Nephron progenitor cell (in vitro differentiated cells): ENCODE measurements around the gene TMEM80.
"Not testable (repeated sequence)": the region's sequence is repeated elsewhere in the genome, so short reads cannot be mapped to it uniquely, and the experiment has no call there.

ENCODE experiments used
- DNase-seq: peaks from one replicate; pipeline ENCODE4 v3.0.0; 2021
- H3K27ac Mint-ChIP-seq: 2 replicates; pipeline ENCODE4 v1.8.0; 2021; ENCODE audit warnings: mild to moderate bottlenecking, moderate library complexity, mixed read lengths
- H3K27me3 Mint-ChIP-seq: 2 replicates; pipeline ENCODE4 v1.8.0; 2021; ENCODE audit warnings: mild to moderate bottlenecking, low read depth, mixed read lengths; ENCODE audit not compliant: poor library complexity
- H3K36me3 Mint-ChIP-seq: 2 replicates; pipeline ENCODE4 v1.8.0; 2021; ENCODE audit warnings: low read depth, mixed read lengths
- H3K4me1 Mint-ChIP-seq: 2 replicates; pipeline ENCODE4 v1.8.0; 2021; ENCODE audit warnings: mixed read lengths
- H3K4me3 Mint-ChIP-seq: 2 replicates; pipeline ENCODE4 v1.8.0; 2021; ENCODE audit warnings: mild to moderate bottlenecking, moderate library complexity, mixed read lengths
- H3K9me3 Mint-ChIP-seq: 2 replicates; pipeline ENCODE4 v1.8.0; 2021; ENCODE audit warnings: mild to moderate bottlenecking, moderate library complexity, mixed read lengths
- TF ChIP-seq, protein P1 (sequence below): fragments of 200-600 bp; sonication (generic); IDR thresholded peaks from 2 replicates; pipeline ENCODE4 v1.5.0; 2021; ENCODE audit warnings: antibody characterized with exemption

Gene TMEM80

DNA sequence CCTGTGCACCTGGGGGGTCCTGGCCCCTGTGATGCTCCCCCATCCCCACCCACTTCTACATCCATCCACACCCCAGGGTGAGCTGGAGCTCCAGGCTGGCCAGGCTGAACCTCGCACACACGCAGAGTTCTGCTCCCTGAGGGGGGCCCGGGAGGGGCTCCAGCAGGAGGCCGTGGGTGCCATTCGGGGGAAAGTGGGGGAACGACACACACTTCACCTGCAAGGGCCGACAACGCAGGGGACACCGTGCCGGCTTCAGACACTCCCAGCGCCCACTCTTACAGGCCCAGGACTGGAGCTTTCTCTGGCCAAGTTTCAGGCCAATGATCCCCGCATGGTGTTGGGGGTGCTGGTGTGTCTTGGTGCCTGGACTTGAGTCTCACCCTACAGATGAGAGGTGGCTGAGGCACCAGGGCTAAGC, 31.7 kb downstream of the TMEM80 start:
- H3K36me3 Mint-ChIP-seq = no peaks in the 10 kb centered on the region
- H3K27me3 Mint-ChIP-seq = peaks cover 58% of the 10 kb centered on the region
- H3K4me3 Mint-ChIP-seq = no peak overlapping the region
- no peaks in the 10 kb centered on the region for H3K9me3 Mint-ChIP-seq
- TF ChIP-seq, protein P1, sequence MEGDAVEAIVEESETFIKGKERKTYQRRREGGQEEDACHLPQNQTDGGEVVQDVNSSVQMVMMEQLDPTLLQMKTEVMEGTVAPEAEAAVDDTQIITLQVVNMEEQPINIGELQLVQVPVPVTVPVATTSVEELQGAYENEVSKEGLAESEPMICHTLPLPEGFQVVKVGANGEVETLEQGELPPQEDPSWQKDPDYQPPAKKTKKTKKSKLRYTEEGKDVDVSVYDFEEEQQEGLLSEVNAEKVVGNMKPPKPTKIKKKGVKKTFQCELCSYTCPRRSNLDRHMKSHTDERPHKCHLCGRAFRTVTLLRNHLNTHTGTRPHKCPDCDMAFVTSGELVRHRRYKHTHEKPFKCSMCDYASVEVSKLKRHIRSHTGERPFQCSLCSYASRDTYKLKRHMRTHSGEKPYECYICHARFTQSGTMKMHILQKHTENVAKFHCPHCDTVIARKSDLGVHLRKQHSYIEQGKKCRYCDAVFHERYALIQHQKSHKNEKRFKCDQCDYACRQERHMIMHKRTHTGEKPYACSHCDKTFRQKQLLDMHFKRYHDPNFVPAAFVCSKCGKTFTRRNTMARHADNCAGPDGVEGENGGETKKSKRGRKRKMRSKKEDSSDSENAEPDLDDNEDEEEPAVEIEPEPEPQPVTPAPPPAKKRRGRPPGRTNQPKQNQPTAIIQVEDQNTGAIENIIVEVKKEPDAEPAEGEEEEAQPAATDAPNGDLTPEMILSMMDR = no peak
- DNase-seq = no peak
- no peak overlapping the region for H3K27ac Mint-ChIP-seq
- peaks cover 9% of the 10 kb centered on the region for H3K4me1 Mint-ChIP-seq

DNA sequence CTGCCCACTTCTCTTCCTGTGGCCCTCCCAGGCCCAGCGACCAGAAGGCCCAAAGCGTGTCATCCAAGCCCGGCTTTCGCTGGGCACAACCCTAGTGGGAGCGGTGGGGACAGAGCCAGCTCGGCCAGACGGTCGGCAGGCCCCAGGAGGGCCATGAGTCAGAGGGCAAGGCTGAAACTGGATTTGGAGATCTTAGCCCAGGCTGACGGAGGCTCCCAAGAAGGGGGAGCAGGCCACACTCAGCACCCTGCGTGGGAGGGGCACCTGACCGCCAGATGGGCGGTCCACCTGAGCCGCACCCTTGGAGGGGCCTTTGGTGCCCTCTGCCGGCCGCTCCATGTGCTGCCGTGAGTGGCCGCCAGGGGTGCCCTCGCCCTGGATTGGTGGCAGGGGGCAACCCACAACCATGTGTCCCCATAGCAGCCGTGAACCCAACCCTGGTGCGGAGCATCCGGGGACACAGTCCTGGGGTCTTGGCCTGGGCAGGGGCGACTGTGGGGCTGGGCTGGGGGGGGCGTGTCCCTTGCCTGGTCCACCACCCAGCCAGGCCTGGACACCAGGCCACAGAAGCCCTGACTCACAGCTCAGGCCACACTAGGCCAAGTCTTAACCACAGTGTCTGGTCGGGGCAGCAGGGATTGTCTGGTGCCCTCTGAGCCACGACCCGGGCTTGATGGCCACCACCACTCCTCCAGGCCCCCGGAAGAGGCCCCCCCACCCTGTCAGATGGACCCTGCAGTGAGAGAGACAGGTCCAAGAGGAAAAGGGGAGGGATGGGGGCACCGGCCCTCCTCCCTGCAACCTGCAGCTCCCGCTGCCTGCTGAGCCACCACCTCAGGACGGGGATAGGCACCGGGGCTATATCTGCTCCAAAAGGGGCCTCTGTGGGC, 32.5 kb downstream of the TMEM80 start:
- peak; percentile 89 for DNase-seq

DNA sequence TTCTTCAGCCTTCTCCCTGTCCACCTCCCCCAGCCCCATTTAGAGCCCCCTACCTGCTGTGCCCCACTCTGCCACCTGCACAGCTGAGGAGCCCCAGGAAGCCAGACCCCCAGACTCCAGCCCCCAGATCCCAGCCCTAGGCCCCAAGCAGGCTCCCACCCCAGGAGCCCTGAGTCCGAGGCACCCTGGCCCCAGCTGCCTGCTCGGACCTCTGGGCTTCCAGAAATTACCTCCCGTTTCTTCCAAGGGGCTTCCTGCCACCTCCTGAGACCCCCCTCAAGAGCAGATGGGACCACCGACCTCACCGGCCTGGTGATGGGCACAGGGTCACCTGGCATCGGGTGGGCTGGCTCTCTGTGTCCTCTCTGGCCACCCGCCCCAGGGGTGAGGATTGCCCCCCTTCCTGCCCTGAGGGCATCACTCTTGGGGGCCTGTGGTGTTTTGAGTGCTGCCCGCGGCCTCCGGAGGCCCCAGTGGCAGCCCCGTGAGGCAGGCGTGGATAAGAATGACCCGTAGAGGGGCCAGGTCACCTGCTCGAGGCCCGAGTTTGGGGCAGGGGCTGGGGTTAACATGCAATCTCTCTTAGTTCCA, 33.4 kb downstream of the TMEM80 start:
- no peak for DNase-seq
- H3K36me3 Mint-ChIP-seq = no peaks in the 10 kb centered on the region
- TF ChIP-seq, protein P1 = no peak
- no peak overlapping the region for H3K27ac Mint-ChIP-seq
- peaks cover 9% of the 10 kb centered on the region for H3K4me1 Mint-ChIP-seq
- H3K9me3 Mint-ChIP-seq = peaks cover 3% of the 10 kb centered on the region
- H3K4me3 Mint-ChIP-seq = no peak overlapping the region
- H3K27me3 Mint-ChIP-seq = peaks cover 47% of the 10 kb centered on the region

More for the DNA sequence above, 32.5 kb downstream of the TMEM80 start:
- Mint-ChIP-seq H3K4me1 (peaks cover 9% of the 10 kb centered on the region), H3K36me3 (no peaks in the 10 kb centered on the region), H3K9me3 (no peaks in the 10 kb centered on the region), H3K27me3 (peaks cover 52% of the 10 kb centered on the region), H3K27ac (no peak overlapping the region), H3K4me3 (no peak overlapping the region)
- TF ChIP-seq, protein P1 = peak; percentile 97

DNA sequence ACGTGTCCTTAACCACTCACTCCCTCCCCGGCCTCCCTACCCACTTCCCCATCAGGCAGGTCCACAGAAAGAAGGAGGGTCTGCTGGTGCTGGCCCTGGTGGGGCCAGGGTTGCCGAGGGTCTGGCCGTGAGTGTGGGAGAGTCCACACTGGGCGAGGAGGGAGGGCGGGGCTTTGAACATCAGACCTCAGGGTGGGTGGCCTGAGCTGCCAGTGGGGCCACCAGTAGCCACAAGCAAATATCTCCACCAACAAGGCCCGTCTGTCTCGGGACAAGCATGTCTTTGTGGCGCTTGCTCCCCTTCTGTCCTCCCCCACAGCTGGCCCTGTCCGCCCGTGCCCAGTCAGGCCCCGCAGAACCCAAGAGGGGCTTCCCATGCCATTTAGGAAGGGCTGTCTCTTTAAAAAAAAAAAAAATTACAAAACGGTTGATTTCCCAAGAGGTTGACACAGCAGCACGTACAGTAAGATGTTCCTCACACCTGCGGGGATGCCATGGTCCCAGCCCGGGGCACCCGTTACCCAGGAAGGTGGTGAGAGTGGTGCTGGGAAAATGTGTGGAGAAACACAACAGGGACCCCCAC, 34.0 kb downstream of the TMEM80 start:
- H3K4me3 Mint-ChIP-seq = no peak overlapping the region
- peaks cover 43% of the 10 kb centered on the region for H3K27me3 Mint-ChIP-seq
- peaks cover 6% of the 10 kb centered on the region for H3K4me1 Mint-ChIP-seq
- H3K36me3 Mint-ChIP-seq = no peaks in the 10 kb centered on the region
- H3K27ac Mint-ChIP-seq = no peak overlapping the region
- DNase-seq = no peak
- TF ChIP-seq, protein P1 = no peak
- H3K9me3 Mint-ChIP-seq = peaks cover 9% of the 10 kb centered on the region

DNA sequence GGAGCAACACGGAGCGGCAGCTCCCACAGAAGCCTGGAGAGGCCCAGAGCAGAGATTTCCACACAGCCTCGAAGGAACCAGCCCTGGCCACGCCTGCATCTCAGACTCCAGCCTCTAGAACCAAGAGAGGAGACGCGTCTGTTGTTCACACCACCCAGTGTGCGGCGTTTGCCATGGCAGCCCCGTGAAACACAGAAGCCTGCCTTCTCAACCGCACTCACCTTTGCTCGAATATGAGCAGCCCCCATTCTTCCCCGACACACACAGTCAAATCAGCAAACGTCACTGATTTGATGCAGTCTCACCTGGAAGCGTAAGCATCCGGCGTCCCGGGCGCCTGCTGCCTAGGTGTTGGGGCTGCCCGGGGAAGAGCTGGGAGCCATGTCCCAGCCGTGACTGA, 37.5 kb downstream of the TMEM80 start:
- peaks cover 24% of the 10 kb centered on the region for H3K9me3 Mint-ChIP-seq
- peaks cover 20% of the 10 kb centered on the region for H3K4me1 Mint-ChIP-seq
- no peak overlapping the region for H3K4me3 Mint-ChIP-seq
- TF ChIP-seq, protein P1 = no peak
- DNase-seq = no peak
- peaks cover 25% of the 10 kb centered on the region for H3K27me3 Mint-ChIP-seq
- no peaks in the 10 kb centered on the region for H3K36me3 Mint-ChIP-seq
- H3K27ac Mint-ChIP-seq = no peak overlapping the region

DNA sequence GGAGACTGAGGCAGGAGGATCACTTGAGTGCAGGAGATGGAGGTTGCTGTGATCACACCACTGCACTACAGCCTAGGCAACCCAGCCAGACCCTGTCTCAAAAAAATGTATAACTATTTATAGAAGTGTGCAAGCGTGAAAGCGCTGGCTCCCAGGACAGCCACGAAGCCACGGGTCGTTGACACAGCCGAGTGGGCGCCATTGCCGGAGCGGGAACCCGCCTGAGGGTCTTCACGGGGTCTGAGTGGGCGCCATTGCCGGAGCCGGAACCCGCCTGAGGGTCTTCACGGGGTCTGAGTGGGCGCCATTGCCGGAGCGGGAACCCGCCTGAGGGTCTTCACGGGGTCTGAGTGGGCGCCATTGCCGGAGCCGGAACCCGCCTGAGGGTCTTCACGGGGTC, 38.9 kb downstream of the TMEM80 start:
- H3K36me3 Mint-ChIP-seq, H3K27ac Mint-ChIP-seq, DNase-seq, H3K4me3 Mint-ChIP-seq: not testable (repeated sequence)
- peaks cover 24% of the 10 kb centered on the region for H3K9me3 Mint-ChIP-seq
- peaks cover 28% of the 10 kb centered on the region for H3K27me3 Mint-ChIP-seq
- H3K4me1 Mint-ChIP-seq = peaks cover 20% of the 10 kb centered on the region
